ENCODE data around the gene BCAN.

GRCh38 chr1:156692441-156692924 lies 50.6 kb downstream of the BCAN start:
- TF ChIP-seq CTCF (IDR thresholded peaks at IDR 0.05) (no peak), POLR2AphosphoS5 (IDR thresholded peaks at IDR 0.05) (no peak)
